ENCODE measurements around the gene FXYD7. TPM values are rescaled to one million over a fixed set of nuclear protein-coding genes. Genes with fewer than 3 reads are reported as not detected.
"Not testable (repeated sequence)": the region's sequence is repeated elsewhere in the genome, so short reads cannot be mapped to it uniquely, and the experiment has no call there.

The FXYD7 gene
- total and polyA plus RNA-seq, 10 donors, result 1.2 to 4.4 (median 2.3) TPM; not detected in 1

DNA sequence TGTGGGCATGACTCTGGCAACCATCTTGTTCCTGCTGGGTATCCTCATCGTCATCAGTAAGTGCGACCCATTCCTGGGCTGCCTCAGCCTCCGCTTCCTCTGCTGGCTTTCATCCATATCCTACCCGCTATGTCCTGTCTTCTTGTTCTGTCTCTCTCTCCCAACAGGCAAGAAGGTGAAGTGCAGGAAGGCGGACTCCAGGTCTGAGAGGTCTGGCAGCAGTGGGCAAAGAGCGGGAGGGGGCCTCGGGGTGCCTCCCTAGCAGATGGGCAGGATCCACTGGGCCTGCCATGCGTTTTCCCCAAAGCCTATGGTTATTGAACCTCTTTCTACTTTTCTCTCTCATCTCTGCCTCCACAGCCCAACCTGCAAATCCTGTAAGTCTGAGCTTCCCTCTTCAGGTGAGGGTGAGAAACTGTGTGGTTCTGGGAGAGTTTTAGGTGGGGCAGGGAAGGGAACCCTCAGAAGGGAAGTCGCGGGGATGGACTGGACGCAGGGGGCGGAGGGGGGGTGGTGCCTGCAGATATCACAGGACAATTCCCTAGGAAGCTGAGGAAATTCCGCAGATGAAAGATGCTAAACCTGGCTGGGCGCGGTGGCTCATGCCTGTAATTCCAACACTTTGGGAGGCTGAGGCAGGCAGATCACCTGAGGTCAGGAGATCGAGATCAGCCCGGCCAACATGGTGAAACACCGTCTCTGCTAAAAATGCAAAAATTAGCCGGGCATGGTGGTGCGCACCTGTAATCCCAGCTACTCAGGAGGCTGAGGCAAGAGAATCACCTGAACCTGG is 8.4 kb downstream of the FXYD7 start:
- DNase-seq, result no peak
- H3K4me1 ChIP-seq, result peaks cover 5 to 42% (median 31%) of the 10 kb centered on the region in 6 donors
- H3K9me3 ChIP-seq, result no peaks in the 10 kb centered on the region
- intact Hi-C loops (cut with DNase I; ENCODE audit: low total_unique reads), result loop anchor here (5.0 to 10.0 kb wide), 2 partner anchors 53 to 116 kb away; partner anchors contain the start of gene USF2
- peaks cover 0 to 2% (median 0%) of the 10 kb centered on the region in 6 donors for H3K36me3 ChIP-seq
- WGBS, 5 donors, result 85 to 93% (median 88%) methylated on average over 20 of the region's 20 CpGs
- H3K27ac ChIP-seq, result no peak overlapping the region
- peaks cover 0 to 6% (median 0%) of the 10 kb centered on the region in 7 donors for H3K27me3 ChIP-seq (replicated peaks in 1 of 7)
- TF ChIP-seq POLR2A (IDR thresholded peaks at IDR 0.05), result no peak
- TF ChIP-seq, protein P1, sequence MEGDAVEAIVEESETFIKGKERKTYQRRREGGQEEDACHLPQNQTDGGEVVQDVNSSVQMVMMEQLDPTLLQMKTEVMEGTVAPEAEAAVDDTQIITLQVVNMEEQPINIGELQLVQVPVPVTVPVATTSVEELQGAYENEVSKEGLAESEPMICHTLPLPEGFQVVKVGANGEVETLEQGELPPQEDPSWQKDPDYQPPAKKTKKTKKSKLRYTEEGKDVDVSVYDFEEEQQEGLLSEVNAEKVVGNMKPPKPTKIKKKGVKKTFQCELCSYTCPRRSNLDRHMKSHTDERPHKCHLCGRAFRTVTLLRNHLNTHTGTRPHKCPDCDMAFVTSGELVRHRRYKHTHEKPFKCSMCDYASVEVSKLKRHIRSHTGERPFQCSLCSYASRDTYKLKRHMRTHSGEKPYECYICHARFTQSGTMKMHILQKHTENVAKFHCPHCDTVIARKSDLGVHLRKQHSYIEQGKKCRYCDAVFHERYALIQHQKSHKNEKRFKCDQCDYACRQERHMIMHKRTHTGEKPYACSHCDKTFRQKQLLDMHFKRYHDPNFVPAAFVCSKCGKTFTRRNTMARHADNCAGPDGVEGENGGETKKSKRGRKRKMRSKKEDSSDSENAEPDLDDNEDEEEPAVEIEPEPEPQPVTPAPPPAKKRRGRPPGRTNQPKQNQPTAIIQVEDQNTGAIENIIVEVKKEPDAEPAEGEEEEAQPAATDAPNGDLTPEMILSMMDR (IDR thresholded peaks at IDR 0.05 in 8 of 11, conservative IDR thresholded peaks at IDR 0.05 in 3 of 11), result no peak
- no peak for TF ChIP-seq POLR2AphosphoS5 (IDR thresholded peaks at IDR 0.05)
- H3K4me3 ChIP-seq, result no peak overlapping the region

DNA sequence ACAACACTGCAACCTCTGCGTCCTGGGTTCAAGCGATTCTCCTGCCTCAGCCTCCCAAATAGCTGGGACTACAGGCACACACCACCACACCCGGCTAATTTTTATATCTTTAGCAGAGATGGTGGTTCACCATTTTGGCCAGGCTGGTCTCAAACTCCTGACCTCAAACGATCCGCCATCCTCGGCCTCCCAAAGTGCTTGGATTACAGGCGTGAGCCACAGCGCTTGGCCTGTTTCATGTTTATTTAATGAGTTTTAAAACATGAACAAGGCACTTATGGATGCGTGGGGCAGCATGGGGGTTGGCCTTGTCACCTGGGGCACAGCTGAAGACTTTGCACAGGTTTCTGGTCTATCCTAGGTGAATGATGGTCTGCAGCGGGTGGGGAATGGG is 10.1 kb downstream of the FXYD7 start:
- H3K9me3 ChIP-seq; H3K27me3 ChIP-seq (replicated peaks in 1 of 7); DNase-seq: not testable (repeated sequence)
- Histone ChIP-seq H3K36me3 (peaks cover 4 to 19% (median 13%) of the 10 kb centered on the region in 6 donors), H3K4me1 (peaks cover 5 to 58% (median 36%) of the 10 kb centered on the region in 6 donors), H3K4me3 (peak overlapping the region in 2 of 8 donors; percentile 70 to 92), H3K27ac (peak overlapping the region in 4 of 8 donors; percentile 36 to 98 (median 93))
- intact Hi-C loops (cut with DNase I; ENCODE audit: low total_unique reads), result loop anchor here (5.0 to 10.0 kb wide), 2 partner anchors 52 to 114 kb away; partner anchors contain the start of gene USF2
- 79 to 84% (median 80%) methylated on average over 10 of the region's 10 CpGs for WGBS, 5 donors

DNA sequence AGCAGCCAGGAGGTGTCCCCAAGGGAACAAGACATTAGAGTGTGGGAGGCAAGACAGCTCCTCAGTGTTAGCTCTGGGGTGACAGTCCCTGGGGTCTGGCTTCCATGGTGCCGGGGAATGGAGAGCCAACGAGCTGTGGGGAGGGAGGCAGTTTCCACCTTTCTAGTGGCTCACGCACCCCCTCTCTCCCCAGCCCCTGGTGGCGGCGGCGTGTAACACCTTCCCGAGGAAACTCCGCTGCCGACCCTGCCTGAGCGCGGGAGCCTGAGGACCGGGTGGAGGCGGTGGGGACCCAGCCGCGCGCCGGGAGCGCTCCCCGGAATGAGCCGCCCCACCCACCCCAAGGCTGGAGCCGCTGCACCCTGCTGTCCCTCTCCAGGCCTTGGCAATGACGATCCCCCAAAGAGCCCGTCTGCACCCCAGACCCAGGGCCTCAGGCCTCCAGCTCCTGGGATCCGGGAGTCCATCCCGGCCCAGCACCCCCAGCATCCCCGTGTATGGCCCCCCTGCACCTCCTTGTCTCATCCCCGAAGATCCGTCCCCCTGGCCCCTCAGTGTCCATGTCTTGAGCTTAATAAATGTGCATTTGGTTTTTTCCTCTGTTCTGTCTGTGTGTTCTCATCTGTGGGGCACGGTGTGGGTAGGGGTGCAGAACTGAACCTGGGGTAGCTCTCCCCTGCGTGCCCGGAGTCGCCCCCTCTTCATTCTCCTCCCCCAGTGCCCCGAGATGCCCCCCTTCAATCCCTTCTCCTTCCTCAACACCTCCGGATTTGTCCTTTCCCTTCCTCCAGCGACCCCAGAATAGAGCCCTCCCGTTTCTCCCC is 10.9 kb downstream of the FXYD7 start:
- H3K27ac ChIP-seq, result peak overlapping the region; percentile 77 to 98 (median 89)
- H3K4me1 ChIP-seq, result peaks cover 5 to 58% (median 36%) of the 10 kb centered on the region in 6 donors
- H3K27me3 ChIP-seq (replicated peaks in 1 of 7), result peaks cover 0 to 6% (median 0%) of the 10 kb centered on the region in 7 donors
- WGBS, 5 donors, result 0 to 1% (median 1%) methylated on average over 29 to 36 of the region's 36 CpGs
- peak overlapping the region; percentile 56 to 92 (median 72) for H3K4me3 ChIP-seq
- H3K9me3 ChIP-seq, result no peaks in the 10 kb centered on the region
- intact Hi-C loops (cut with DNase I; ENCODE audit: low total_unique reads), result loop anchor here (5.0 to 10.0 kb wide), 2 partner anchors 51 to 113 kb away; partner anchors contain the start of gene USF2
- TF ChIP-seq POLR2A (IDR thresholded peaks at IDR 0.05) (no peak), POLR2AphosphoS5 (IDR thresholded peaks at IDR 0.05) (peak; percentile 52 to 65 (median 55))
- TF ChIP-seq, protein P1 (IDR thresholded peaks at IDR 0.05 in 8 of 11, conservative IDR thresholded peaks at IDR 0.05 in 3 of 11), result peak; percentile 55 to 84 (median 68)
- peaks cover 5 to 27% (median 20%) of the 10 kb centered on the region in 6 donors for H3K36me3 ChIP-seq
- peak; percentile 91 for DNase-seq
